ENCODE measurements around the gene IP6K1.

IP6K1 gene

DNA sequence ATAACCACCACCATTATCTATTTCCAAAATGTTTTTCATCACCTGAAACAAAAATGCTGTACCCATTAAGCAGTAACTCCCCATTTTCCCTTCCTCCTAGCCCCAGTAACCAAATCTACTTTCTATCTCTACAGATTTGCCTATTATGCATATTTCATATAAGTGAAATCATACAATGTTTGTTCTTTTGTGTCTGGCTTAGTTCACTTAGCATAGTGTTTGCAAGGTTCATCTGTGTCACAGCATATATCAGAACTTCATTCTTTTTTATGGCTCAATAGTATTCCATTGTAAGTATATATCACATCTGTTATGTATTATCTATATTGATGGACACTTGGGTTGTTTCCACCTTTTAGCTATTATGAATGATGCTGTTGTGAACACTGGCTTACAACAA is 45.9 kb downstream of the IP6K1 start:
- no peak for FAIRE-seq

DNA sequence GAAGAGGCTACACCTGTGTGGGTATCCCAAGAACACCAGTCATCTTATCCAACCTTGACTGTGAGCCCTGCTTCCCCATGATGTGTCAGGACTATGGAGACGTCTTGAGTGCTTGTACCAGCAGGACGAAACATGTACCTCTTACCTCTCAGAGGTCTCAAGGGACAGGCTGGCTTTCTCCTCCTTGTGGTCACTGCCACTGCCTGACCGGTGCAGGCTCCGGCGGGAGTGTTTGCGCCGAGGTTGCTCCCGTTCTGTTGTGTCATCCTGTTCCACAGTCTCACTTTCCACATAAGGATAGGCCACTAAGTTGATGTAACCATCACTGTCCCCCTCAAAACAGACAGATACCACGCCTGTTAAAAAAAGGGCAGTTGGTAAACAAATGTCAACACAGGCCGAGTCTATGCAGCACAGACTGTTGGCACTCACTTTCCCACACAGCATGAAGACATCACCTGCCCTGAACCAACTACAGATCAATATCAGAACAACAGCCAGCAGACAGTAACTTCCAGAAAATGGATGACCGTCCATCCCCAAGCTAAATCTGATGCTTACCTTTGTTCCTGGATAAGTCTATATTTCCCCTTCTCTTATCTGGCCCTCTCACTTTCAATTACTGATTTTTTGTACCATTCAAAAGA is 48.2 kb downstream of the IP6K1 start:
- DNase-seq (ENCODE audit: insufficient read length, low spot score): no peak
- no peak for FAIRE-seq
- TF ChIP-seq CTCF (IDR thresholded peaks at IDR 0.05; ENCODE audit: insufficient read depth, missing control alignments): no peak

More for the DNA sequence above, 45.9 kb downstream of the IP6K1 start:
- no peak for TF ChIP-seq CTCF (IDR thresholded peaks at IDR 0.05; ENCODE audit: insufficient read depth, missing control alignments)
- no peak for DNase-seq (ENCODE audit: insufficient read length, low spot score)

DNA sequence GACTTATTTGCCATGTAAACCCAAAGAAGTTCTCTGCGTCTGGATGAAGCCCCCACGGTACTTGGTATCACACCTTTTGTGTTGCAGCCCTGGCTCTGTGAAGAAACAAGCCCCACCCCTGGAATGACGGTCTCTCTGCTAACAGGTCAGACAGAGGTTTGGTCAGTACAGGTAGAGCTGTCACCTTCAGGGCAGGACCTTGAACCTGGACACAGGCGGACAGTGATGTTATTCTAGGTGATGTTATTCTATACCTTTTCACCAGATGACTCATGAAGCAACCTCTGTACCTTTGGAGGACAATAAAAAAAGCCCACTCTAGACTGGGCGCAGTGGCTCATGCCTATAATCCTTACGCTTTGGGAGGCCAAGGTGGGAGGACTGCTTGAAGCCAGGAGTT is 51.6 kb downstream of the IP6K1 start:
- no peak for FAIRE-seq
- DNase-seq (ENCODE audit: insufficient read length, low spot score): no peak
- TF ChIP-seq CTCF (IDR thresholded peaks at IDR 0.05; ENCODE audit: insufficient read depth, missing control alignments): no peak

DNA sequence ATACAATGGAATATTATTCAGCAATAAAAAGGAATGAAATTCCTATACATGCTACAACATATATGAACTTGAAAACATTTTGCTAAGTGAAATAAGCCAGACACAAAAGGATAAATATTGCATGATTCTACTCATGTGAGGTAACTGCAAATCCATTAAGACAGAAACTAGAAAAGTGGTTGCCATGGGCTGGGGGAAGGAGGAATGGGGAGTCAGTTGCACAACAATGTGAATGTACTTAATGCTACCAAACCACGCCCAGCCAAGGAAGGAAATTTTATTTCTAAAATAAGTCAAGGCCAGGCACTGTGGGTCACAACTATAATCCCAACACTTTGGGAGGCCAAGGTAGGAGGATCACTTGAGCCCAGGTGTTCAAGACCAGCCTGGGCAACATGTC is 52.8 kb downstream of the IP6K1 start:
- FAIRE-seq: no peak

DNA sequence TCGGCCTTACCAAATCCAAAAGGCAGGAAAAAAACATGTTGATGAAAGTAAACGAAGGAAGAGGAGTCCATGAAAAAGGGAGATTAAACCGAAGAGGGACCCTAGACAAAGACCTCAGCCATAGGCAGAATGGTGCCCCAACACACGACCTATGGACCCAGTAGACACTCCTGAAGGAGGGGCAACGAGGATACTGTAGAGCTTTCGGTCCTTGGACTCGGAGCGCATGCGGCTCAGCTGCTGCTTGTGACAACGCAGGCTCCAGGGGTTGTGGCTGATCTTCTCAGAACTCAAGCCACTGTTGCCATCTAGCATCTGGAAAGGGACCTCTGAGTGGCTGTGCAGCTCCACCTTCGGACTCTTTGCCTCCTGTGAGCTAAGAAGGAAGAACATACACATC is 53.7 kb downstream of the IP6K1 start:
- TF ChIP-seq CTCF (IDR thresholded peaks at IDR 0.05; ENCODE audit: insufficient read depth, missing control alignments): no peak
- FAIRE-seq (no peak), DNase-seq (ENCODE audit: insufficient read length, low spot score) (no peak)

More for the DNA sequence above, 52.8 kb downstream of the IP6K1 start:
- no peak for TF ChIP-seq CTCF (IDR thresholded peaks at IDR 0.05; ENCODE audit: insufficient read depth, missing control alignments)
- DNase-seq (ENCODE audit: insufficient read length, low spot score): no peak

- no peak for TF ChIP-seq CTCF (IDR thresholded peaks at IDR 0.05; ENCODE audit: insufficient read depth, missing control alignments)
- no peak for FAIRE-seq
- no peak for DNase-seq (ENCODE audit: insufficient read length, low spot score)
These were observed 56.3 kb downstream of the IP6K1 start for GRCh38 chr3:49729966-49730609.

DNA sequence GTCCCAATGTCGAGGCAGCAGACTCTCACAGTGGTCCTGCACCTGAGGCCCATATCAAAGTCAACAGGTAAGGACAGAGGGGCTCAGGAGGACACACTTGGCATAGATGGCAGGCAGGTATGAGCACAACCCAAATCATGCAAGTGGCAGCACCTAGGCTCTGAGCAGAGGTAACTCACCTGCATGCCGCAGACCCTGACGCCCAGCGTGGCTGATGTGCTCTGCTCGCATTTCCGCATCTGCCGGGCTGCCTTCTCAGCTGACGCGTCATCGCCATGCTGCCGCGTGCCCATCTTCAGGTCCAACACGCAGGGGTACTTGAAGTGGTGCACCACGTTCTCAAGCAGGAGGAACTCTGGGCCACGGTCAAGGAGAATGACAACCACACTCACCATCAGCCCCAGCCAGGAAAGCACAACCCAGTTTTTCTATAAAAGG is 58.4 kb downstream of the IP6K1 start:
- DNase-seq (ENCODE audit: insufficient read length, low spot score): no peak
- FAIRE-seq: no peak
- no peak for TF ChIP-seq CTCF (IDR thresholded peaks at IDR 0.05; ENCODE audit: insufficient read depth, missing control alignments)

Data from D721Med (cell line).